ENCODE results near the gene SH2D6.

DNA sequence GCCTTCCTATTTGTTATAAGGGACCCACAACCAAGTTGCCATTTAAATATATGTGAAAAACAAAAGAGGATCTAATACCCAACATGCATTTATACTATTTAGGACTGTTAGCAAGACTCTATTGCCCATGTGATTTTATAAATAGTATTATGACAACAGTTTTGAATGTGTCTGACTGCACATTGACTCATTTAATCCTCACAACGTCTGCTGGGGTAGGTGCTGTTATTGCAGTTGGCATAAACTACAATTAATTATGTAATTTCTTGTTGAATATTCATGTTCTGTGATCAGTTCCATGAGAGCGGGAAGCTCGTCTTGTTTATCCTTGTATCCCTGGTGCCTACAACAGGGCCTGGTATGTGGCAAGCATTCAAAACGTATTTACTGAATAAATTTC lies 53.7 kb downstream of the SH2D6 start:
- TF ChIP-seq EP300 (IDR thresholded peaks at IDR 0.05; ENCODE audit: low read depth): no peak
- TF ChIP-seq, protein P1, sequence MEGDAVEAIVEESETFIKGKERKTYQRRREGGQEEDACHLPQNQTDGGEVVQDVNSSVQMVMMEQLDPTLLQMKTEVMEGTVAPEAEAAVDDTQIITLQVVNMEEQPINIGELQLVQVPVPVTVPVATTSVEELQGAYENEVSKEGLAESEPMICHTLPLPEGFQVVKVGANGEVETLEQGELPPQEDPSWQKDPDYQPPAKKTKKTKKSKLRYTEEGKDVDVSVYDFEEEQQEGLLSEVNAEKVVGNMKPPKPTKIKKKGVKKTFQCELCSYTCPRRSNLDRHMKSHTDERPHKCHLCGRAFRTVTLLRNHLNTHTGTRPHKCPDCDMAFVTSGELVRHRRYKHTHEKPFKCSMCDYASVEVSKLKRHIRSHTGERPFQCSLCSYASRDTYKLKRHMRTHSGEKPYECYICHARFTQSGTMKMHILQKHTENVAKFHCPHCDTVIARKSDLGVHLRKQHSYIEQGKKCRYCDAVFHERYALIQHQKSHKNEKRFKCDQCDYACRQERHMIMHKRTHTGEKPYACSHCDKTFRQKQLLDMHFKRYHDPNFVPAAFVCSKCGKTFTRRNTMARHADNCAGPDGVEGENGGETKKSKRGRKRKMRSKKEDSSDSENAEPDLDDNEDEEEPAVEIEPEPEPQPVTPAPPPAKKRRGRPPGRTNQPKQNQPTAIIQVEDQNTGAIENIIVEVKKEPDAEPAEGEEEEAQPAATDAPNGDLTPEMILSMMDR (IDR thresholded peaks at IDR 0.05): no peak
- TF ChIP-seq POLR2A (IDR thresholded peaks at IDR 0.05): no peak
